EH (cell line): ENCODE data around the gene DDX49.
"Not testable (repeated sequence)": the region's sequence is repeated elsewhere in the genome, so short reads cannot be mapped to it uniquely, and the experiment has no call there.

Source experiments
- DNase-seq: peaks from one replicate; pipeline ENCODE4 v3.0.0-alpha.2; 2015; ENCODE audit warnings: low read depth

The DDX49 gene

GRCh38 chr19:18895824-18896341 is 23.6 kb upstream of the DDX49 start, which contains the start of gene CERS1:
Gene CERS1 (minus strand): TSS chr19:18896158. CDS start chr19:18896072, 86 bp downstream.
- DNase-seq, result no peak

- no peak for DNase-seq
These were observed 23.1 kb upstream of the DDX49 start for GRCh38 chr19:18896421-18896841.

- DNase-seq, result no peak
These were observed 22.2 kb upstream of the DDX49 start for GRCh38 chr19:18897094-18898029.

GRCh38 chr19:18898081-18898606 is 21.4 kb upstream of the DDX49 start:
- no peak for DNase-seq

- no peak for DNase-seq
These were observed 20.7 kb upstream of the DDX49 start for GRCh38 chr19:18898607-18899408.

- DNase-seq, result no peak
These were observed 19.6 kb upstream of the DDX49 start for GRCh38 chr19:18899624-18900560.

GRCh38 chr19:18900700-18901481 is 18.6 kb upstream of the DDX49 start:
- DNase-seq, result no peak

- DNase-seq, result no peak
These were observed 18.0 kb upstream of the DDX49 start for GRCh38 chr19:18901491-18901890.

GRCh38 chr19:18902519-18902918 is 17.0 kb upstream of the DDX49 start:
- DNase-seq, result not testable (repeated sequence)

- DNase-seq, result no peak
These were observed 16.1 kb upstream of the DDX49 start for GRCh38 chr19:18903156-18904037.

GRCh38 chr19:18904334-18905057 is 15.0 kb upstream of the DDX49 start:
- no peak for DNase-seq

GRCh38 chr19:18905058-18905456 is 14.5 kb upstream of the DDX49 start:
- no peak for DNase-seq

GRCh38 chr19:18905513-18906236 is 13.8 kb upstream of the DDX49 start:
- DNase-seq, result no peak

- DNase-seq, result no peak
These were observed 12.7 kb upstream of the DDX49 start for GRCh38 chr19:18906605-18907519.

GRCh38 chr19:18908917-18909619 is 10.4 kb upstream of the DDX49 start:
- DNase-seq, result no peak

GRCh38 chr19:18910010-18910409 is 9.5 kb upstream of the DDX49 start:
- no peak for DNase-seq
